Transverse colon (tissue), 4 donors: Measurements from ENCODE around the gene PARP3.
"Not testable (repeated sequence)": the region's sequence is repeated elsewhere in the genome, so short reads cannot be mapped to it uniquely, and the experiment has no call there.

Experiments
- CTCF ChIP-seq, 5 experiments: fragments of 200-600 bp in 3 of 5; fragments of 450-650 bp in 2 of 5; sonication (generic) in 3 of 5; IDR thresholded peaks; 1 replicate in 2 of 5; 2 replicates in 3 of 5; pipeline ENCODE4 v1.5.1; 2016 to 2017; ENCODE audit warnings: antibody characterized with exemption in 5 of 5, inconsistent platforms in 3 of 5, mild to moderate bottlenecking in 2 of 5, moderate library complexity in 1 of 5
- EP300 ChIP-seq: sonication (generic); formaldehyde crosslinking; IDR thresholded peaks from one replicate; pipeline ENCODE4 v1.6.1; 2017; ENCODE audit warnings: antibody characterized with exemption, low read depth
- POLR2A ChIP-seq: fragments of 450-650 bp; IDR thresholded peaks from one replicate; pipeline ENCODE4 v1.6.1; 2016; ENCODE audit warnings: antibody characterized with exemption, mild to moderate bottlenecking, moderate library complexity
- POLR2AphosphoS5 ChIP-seq, 3 donors: sonication (generic); formaldehyde crosslinking; IDR thresholded peaks; one replicate each; pipeline ENCODE4 v1.6.1; 2016; ENCODE audit warnings: antibody characterized with exemption in 3 of 3

GRCh38 chr3:51900043-51900442 is 42.1 kb upstream of the PARP3 start:
- not testable (repeated sequence) for TF ChIP-seq EP300; CTCF (IDR thresholded peaks at IDR 0.05); POLR2A; POLR2AphosphoS5 (IDR thresholded peaks at IDR 0.05)
